ENCODE data around the gene SLCO1C1. TPM values are rescaled to one million over a fixed set of nuclear protein-coding genes. Genes with fewer than 3 reads are reported as not detected.

The SLCO1C1 gene, protein sequence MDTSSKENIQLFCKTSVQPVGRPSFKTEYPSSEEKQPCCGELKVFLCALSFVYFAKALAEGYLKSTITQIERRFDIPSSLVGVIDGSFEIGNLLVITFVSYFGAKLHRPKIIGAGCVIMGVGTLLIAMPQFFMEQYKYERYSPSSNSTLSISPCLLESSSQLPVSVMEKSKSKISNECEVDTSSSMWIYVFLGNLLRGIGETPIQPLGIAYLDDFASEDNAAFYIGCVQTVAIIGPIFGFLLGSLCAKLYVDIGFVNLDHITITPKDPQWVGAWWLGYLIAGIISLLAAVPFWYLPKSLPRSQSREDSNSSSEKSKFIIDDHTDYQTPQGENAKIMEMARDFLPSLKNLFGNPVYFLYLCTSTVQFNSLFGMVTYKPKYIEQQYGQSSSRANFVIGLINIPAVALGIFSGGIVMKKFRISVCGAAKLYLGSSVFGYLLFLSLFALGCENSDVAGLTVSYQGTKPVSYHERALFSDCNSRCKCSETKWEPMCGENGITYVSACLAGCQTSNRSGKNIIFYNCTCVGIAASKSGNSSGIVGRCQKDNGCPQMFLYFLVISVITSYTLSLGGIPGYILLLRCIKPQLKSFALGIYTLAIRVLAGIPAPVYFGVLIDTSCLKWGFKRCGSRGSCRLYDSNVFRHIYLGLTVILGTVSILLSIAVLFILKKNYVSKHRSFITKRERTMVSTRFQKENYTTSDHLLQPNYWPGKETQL
- polyA plus RNA-seq (2012; ENCODE audit: low read depth, missing spikeins), result not detected

- DNase-seq (ENCODE audit: insufficient read length, low spot score), result no peak
- TF ChIP-seq SPI1 (IDR thresholded peaks at IDR 0.05; ENCODE audit: low read depth, low read length) (no peak), TAF1 (IDR thresholded peaks at IDR 0.05; ENCODE audit: low read depth, low read length) (no peak), POLR2A (IDR thresholded peaks at IDR 0.05; ENCODE audit: low read depth, low read length) (no peak), PAX5 (IDR thresholded peaks at IDR 0.05; ENCODE audit: insufficient read depth, low read length, severe bottlenecking) (no peak), POLR2AphosphoS5 (IDR thresholded peaks at IDR 0.05; ENCODE audit: low read depth, low read length) (no peak), POU2F2 (IDR thresholded peaks at IDR 0.05; ENCODE audit: low read depth, low read length) (no peak)
- FAIRE-seq, result no peak
Observed at GRCh38 chr12:20695232-20695631, at the start of gene SLCO1C1. Gene SLCO1C1 (plus strand): TSS chr12:20695332. CDS start chr12:20699577, 4,245 bp downstream.

DNA sequence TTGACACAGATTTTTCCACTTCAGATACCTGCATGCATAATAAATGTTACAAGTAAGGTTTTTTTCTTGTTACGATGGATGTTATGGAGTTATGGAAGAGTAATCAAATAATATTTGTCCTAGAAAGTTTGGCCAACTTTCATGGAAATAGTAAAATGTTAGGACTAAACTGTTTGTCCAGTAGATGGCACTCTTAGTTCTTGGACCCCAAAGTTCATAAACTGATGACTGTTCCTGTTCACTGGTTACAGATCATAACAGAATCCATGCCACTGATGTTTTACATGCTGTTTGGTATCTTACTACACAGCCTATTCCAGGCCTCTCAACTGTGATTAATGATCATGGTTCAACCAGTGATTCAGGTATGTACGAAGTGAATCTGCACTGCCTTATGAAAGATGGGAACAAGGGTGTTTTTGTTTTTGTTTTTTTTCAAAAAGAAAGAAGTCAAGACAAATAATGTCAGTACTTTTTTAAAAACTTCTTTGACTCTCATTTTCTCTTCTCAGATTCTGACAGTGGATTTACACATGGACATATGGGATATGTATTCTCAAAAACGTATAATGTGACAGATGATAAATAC, 48.8 kb upstream of the SLCO1C1 start:
- TF ChIP-seq POU2F2 (IDR thresholded peaks at IDR 0.05; ENCODE audit: low read depth, low read length) (no peak), SPI1 (IDR thresholded peaks at IDR 0.05; ENCODE audit: low read depth, low read length) (no peak), TAF1 (IDR thresholded peaks at IDR 0.05; ENCODE audit: low read depth, low read length) (no peak), POLR2A (IDR thresholded peaks at IDR 0.05; ENCODE audit: low read depth, low read length) (no peak), PAX5 (IDR thresholded peaks at IDR 0.05; ENCODE audit: insufficient read depth, low read length, severe bottlenecking) (no peak), POLR2AphosphoS5 (IDR thresholded peaks at IDR 0.05; ENCODE audit: low read depth, low read length) (no peak)
- peak; percentile 47 for FAIRE-seq
- no peak for DNase-seq (ENCODE audit: insufficient read length, low spot score)

DNA sequence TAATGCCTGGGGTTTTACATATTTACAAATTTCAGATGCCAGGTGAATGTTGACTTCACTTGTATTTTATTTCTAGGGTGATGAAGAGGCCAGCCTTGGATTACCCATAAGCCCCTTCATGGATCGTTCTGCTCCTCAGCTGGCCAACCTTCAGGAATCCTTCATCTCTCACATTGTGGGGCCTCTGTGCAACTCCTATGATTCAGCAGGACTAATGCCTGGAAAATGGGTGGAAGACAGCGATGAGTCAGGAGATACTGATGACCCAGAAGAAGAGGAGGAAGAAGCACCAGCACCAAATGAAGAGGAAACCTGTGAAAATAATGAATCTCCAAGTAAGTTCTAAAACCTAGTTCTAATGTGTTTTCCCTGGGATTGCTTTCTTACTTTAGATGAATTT, 41.3 kb upstream of the SLCO1C1 start:
- FAIRE-seq (no peak), DNase-seq (ENCODE audit: insufficient read length, low spot score) (no peak)
- TF ChIP-seq TAF1 (IDR thresholded peaks at IDR 0.05; ENCODE audit: low read depth, low read length) (no peak), SPI1 (IDR thresholded peaks at IDR 0.05; ENCODE audit: low read depth, low read length) (no peak), POLR2AphosphoS5 (IDR thresholded peaks at IDR 0.05; ENCODE audit: low read depth, low read length) (no peak), POU2F2 (IDR thresholded peaks at IDR 0.05; ENCODE audit: low read depth, low read length) (no peak), PAX5 (IDR thresholded peaks at IDR 0.05; ENCODE audit: insufficient read depth, low read length, severe bottlenecking) (no peak), POLR2A (IDR thresholded peaks at IDR 0.05; ENCODE audit: low read depth, low read length) (no peak)

DNA sequence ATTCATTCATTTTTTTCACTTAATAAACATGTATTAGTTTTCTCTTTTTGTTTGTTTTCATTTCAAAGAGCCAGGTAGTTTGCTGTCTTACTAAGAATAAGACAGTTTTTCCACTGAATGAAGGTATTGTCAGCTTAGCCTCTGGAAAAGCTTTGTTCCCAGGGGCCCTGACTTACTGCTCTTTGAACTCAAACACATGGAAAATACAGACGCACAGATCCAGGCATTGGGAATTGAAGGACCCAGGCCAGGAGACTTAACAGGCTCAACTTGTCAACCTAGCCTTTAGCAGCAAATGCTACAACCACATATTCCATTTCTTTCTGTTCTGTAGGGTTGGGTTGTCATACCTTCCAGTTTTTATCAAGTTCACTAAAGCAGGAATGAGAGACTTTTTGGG, 38.5 kb upstream of the SLCO1C1 start:
- no peak for DNase-seq (ENCODE audit: insufficient read length, low spot score)
- TF ChIP-seq SPI1 (IDR thresholded peaks at IDR 0.05; ENCODE audit: low read depth, low read length) (no peak), TAF1 (IDR thresholded peaks at IDR 0.05; ENCODE audit: low read depth, low read length) (no peak), POLR2A (IDR thresholded peaks at IDR 0.05; ENCODE audit: low read depth, low read length) (no peak), POLR2AphosphoS5 (IDR thresholded peaks at IDR 0.05; ENCODE audit: low read depth, low read length) (no peak), POU2F2 (IDR thresholded peaks at IDR 0.05; ENCODE audit: low read depth, low read length) (no peak), PAX5 (IDR thresholded peaks at IDR 0.05; ENCODE audit: insufficient read depth, low read length, severe bottlenecking) (no peak)
- FAIRE-seq, result no peak

GRCh38 chr12:20657496-20657895, 37.6 kb upstream of the SLCO1C1 start:
- no peak for DNase-seq (ENCODE audit: insufficient read length, low spot score)
- TF ChIP-seq POLR2A (IDR thresholded peaks at IDR 0.05; ENCODE audit: low read depth, low read length) (no peak), POU2F2 (IDR thresholded peaks at IDR 0.05; ENCODE audit: low read depth, low read length) (no peak), TAF1 (IDR thresholded peaks at IDR 0.05; ENCODE audit: low read depth, low read length) (no peak), PAX5 (IDR thresholded peaks at IDR 0.05; ENCODE audit: insufficient read depth, low read length, severe bottlenecking) (no peak), SPI1 (IDR thresholded peaks at IDR 0.05; ENCODE audit: low read depth, low read length) (no peak), POLR2AphosphoS5 (IDR thresholded peaks at IDR 0.05; ENCODE audit: low read depth, low read length) (no peak)

GRCh38 chr12:20681334-20681733, 13.8 kb upstream of the SLCO1C1 start:
- no peak for DNase-seq (ENCODE audit: insufficient read length, low spot score)
- TF ChIP-seq TAF1 (IDR thresholded peaks at IDR 0.05; ENCODE audit: low read depth, low read length) (no peak), SPI1 (IDR thresholded peaks at IDR 0.05; ENCODE audit: low read depth, low read length) (no peak), POU2F2 (IDR thresholded peaks at IDR 0.05; ENCODE audit: low read depth, low read length) (no peak), POLR2AphosphoS5 (IDR thresholded peaks at IDR 0.05; ENCODE audit: low read depth, low read length) (no peak), POLR2A (IDR thresholded peaks at IDR 0.05; ENCODE audit: low read depth, low read length) (no peak), PAX5 (IDR thresholded peaks at IDR 0.05; ENCODE audit: insufficient read depth, low read length, severe bottlenecking) (no peak)
- FAIRE-seq, result no peak

More at GRCh38 chr12:20657496-20657895, 37.6 kb upstream of the SLCO1C1 start:
- no peak for FAIRE-seq

- no peak for TF ChIP-seq TAF1 (IDR thresholded peaks at IDR 0.05; ENCODE audit: low read depth, low read length)
- no peak for TF ChIP-seq POLR2AphosphoS5 (IDR thresholded peaks at IDR 0.05; ENCODE audit: low read depth, low read length)
- no peak for TF ChIP-seq PAX5 (IDR thresholded peaks at IDR 0.05; ENCODE audit: insufficient read depth, low read length, severe bottlenecking)
- no peak for TF ChIP-seq POLR2A (IDR thresholded peaks at IDR 0.05; ENCODE audit: low read depth, low read length)
- no peak for TF ChIP-seq POU2F2 (IDR thresholded peaks at IDR 0.05; ENCODE audit: low read depth, low read length)
- no peak for TF ChIP-seq SPI1 (IDR thresholded peaks at IDR 0.05; ENCODE audit: low read depth, low read length)
- DNase-seq (ENCODE audit: insufficient read length, low spot score), result no peak
- FAIRE-seq, result no peak
Observed at GRCh38 chr12:20696181-20696905, 1.2 kb downstream of the SLCO1C1 start.

- no peak for FAIRE-seq
- DNase-seq (ENCODE audit: insufficient read length, low spot score), result no peak
- TF ChIP-seq POLR2A (IDR thresholded peaks at IDR 0.05; ENCODE audit: low read depth, low read length), result no peak
Observed at GRCh38 chr12:20701106-20701505, 6.0 kb downstream of the SLCO1C1 start.
